GM19324 (cell line): ENCODE measurements around the gene ADAMTS20.

Source experiments
- ATAC-seq: cut with Tn5 transposase; IDR thresholded peaks from one replicate; pipeline ENCODE4 v1.9.1; 2021; ENCODE audit warnings: mild to moderate bottlenecking, moderate library complexity; ENCODE audit not compliant: unreplicated experiment, low FRiP score

The ADAMTS20 gene

DNA sequence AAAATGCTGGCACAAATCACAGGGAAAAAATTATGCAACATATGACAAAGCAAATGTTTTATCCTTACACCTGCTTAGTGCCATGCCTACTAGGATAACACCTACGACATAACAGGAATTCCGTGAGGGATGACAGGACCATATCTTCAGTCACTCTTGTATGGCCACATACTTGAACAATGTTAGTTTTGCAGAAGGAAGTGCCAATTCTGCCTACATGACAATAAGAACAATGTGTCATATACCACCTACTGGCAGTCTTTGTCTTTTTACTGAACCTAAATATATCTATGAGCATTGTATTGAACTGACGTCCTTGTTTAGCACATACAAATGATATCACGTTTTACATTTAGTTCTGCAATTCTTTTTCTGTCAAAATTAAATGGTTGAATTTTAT, 234.0 kb downstream of the ADAMTS20 start:
- no peak for ATAC-seq

DNA sequence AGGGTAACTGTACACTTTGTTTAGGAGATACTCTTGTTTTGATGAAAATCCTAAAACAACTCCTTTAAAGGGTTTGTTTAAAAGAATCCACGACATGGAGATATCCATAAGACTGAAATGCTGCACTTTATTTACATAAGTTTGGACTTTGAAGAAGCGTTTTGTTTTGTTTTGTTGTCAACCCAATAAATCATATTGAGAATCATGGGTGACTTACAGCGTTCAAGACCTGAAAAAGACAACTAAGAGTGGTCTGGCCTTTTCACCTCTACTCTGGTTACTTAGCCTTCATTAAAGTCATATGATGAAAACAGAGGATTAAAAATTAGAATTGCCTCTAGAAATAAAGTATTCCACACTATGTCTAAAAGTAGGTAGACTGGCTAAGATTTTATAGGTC, 234.8 kb downstream of the ADAMTS20 start:
- ATAC-seq = no peak

DNA sequence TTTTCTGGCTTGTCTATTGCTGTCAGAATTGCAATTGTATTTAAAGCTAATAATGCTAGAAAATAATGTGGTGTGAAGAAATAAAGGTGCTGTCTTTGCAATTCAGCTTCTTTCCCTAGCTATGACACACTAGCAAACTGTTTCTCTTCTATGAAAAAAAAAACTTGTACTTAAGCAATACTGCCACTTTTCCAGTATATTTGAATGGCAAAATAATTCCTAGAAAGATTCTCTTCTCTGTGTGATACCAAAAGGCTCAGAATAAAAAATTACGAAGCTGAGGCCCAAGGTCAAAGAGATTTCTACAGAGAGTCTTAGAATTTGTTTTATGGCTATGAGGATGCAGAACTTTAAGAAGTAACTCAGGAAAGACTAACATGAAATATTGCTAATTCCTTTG, 235.5 kb downstream of the ADAMTS20 start:
- ATAC-seq = no peak

DNA sequence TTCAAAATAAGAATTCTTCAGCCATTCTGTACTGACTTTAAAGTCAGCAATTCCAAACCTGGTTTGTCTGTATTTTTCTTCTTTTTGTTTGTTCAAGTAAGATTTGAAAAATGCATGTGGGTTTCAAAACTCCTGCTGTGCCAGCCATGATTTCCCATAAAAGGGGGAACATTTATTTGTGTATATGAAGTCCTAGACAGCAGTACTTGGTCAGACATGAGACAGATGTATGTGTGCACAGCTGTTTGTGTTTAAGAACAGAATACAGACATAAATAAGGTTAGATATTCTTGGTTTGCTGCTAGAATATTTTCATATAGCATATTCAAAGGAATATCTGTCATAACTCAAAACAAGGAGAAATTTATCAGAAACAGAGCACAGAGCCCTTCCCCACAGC, 236.0 kb downstream of the ADAMTS20 start:
- ATAC-seq = no peak

DNA sequence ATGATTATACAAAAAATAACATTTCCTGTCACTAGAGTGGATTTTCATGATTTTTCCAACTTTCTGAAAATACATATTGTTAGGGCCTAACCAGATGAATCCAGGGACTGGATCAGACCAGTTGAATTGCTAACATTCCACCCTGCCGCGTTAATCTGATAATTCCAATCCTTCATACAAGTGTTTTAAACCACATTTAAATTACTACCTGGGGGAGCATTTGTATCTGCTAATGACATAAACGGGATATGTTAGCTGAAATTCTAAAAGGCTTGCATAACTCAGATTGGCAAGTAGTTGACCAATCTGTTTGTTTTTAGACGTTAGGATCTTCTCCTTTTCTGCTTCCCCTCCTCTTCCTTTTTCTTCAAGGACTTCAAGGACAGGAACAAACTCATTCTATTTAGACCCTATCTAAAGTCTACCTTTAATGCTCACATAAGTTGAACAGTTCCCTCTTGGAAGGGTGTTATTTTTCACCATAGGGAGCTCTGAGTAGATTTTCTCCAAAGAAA, 239.0 kb downstream of the ADAMTS20 start:
- ATAC-seq = no peak

DNA sequence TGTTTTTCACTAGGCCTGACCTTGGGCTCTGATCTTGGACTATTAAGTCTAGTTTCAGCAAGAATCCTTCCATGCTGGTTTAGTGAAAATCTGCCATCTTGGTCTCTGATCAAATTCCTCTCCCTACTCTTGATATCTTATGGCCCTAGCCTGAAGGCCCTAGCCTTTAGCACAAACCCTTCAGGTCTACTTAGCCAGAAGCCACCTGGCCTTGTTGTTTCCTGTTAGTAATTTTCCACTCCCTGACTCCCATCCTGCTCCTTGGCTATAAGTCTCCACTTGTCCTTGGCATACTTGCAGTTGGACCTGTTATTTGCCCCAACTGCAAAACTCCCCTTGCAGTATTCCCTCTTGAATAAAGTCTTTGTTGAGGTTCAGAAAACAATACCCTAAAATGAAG, 241.4 kb downstream of the ADAMTS20 start:
- ATAC-seq = no peak

DNA sequence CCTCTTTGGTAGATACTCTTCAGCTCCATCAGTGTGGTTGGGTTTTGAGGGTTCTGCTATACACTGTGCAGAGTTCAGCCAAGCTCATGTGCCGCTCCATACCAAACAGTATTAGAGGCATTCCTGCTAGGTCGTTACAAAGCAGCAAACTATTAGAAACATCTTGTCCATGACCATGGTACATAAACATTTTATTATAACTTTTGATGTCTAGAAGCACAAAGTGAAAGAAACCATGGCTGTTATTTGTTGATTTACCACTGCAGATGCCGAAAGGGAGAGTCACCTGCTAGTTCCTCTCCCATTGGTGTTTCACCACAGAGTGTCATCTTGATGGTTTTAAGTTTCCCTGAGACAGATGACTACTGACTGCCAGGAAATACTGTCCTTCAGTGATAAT, 242.0 kb downstream of the ADAMTS20 start:
- ATAC-seq = no peak

DNA sequence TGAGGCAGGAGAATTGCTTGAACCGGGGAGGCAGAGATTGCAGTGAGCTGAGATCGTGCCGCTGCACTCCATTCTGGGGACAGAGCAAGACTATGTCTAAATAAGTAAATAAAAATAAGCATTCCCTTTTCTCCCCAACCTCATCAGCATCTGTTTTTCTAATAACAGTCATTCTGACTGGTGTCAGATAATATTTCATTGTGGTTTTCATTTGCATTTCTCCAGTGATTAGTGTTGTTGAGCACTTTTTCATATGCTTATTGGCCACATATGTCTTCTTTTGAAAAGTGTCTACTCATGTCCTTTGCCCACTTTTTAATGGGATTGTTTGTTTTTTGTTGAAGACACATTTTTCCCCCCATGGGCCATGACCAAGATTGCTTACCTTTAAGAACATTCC, 243.2 kb downstream of the ADAMTS20 start:
- ATAC-seq = no peak

DNA sequence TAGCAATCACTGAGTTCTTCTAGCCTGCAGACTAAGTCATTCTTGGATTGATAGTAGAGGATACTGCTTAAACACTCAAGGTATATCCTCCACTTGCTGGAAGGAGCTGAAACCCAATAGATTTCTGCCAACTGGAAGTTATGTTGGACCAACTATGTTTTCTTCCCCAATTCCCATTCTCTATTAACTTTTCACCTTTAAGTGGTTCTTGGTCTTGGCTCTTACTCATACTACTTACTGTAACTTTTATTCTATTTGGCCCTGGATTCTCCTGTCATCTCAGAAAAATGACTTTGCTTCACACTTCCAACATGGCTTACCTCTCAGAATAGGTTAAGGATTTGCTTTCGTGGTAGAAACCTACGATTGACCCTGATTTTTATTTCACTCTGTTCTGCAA, 244.9 kb downstream of the ADAMTS20 start:
- ATAC-seq = no peak

DNA sequence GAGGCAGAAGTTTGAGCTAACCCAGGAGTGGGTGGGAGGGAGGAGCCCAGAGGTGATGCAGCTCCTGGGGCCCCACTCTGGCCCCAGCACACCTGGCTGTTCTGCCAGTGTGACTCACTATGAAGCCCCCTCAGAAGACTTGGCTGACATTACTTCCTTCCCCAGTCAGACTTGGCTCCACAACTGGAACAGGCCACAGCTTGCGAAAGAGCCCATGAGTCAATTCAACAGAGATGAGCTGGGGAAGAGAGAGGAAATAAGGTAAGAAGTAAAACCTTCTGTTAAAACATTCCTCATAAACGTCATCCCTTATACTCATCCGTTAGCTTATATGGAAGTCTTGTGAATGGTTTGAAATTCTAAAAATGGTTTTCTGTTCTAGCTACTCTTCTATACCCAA, 245.9 kb downstream of the ADAMTS20 start:
- ATAC-seq = no peak

DNA sequence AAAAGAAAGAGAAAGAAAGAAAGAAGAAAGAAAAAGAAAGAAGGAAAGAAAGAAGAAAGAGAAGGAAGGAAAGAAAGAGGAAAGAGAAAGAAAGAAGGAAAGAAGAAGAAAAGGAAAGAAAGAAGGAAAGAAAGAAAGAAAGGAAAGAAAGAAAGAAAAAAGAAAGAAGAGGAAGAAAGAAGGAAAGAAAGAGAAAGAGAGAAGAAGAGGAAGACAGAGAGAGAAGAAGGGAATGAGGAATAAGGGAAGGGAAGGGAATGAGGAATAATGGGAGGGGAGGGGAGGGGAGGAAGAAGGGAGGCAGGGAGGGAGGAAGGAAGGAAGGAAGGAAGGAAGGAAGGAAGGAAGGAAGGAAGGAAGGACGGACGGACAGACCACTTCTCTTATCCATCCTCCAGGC, 246.9 kb downstream of the ADAMTS20 start:
- no peak for ATAC-seq
